ENCODE data around the gene BPIFB2. TPM values are rescaled to one million over a fixed set of nuclear protein-coding genes. Genes with fewer than 3 reads are reported as not detected.
"Not testable (repeated sequence)": the region's sequence is repeated elsewhere in the genome, so short reads cannot be mapped to it uniquely, and the experiment has no call there.

The BPIFB2 gene
- polyA plus RNA-seq, 1 donor (not counting 4 experiments of a cell fraction or from before 2014, with no cell fraction given): not detected

DNA sequence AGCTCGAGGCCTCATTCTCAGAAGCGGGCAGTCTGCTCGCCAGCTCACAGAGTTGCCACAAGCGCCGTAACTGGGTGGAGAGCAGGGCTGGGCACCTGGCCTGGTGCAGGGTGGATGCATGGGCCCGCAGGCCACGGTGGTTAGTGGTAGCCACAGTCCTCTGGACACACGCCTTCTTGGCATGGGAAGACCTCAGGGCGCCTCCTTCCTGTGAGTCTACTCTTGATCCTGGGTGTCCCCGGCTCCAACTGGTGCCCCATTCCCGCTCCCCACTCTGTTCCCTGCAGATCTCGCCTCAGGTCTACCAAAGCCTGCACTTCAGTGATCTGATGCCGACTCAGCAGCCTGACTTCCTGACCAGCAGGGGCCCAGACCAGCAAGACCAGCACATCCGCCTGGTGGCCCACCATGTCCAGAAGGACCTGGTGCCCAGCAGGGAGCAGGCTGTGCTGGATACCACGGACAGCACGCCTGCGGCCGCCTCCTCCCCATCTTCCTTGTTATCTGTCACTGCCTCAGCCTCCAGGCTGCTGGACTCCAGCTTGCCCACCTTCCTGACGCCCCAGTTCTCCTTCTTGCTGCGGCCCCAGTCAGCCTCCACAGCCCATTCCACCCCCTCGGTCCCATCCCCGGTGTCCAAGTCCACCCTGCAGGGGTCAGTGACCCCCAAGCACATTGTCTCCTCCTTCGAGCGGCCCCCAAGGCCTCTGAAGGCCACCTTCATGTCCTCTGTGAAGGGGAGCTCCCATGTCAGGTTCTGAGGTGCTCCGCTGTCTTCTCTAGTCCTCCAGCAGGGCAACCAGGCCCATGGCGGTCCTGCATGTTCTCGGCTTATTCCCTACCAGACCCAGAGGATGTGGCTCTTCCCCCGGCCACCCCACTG is 46.4 kb upstream of the BPIFB2 start:
- H3K4me3 ChIP-seq (ENCODE audit: control insufficient read depth in 2 of 3, extremely low read depth in 1 of 3, insufficient read depth in 2 of 3, low read depth in 1 of 3, low read length in 3 of 3): no peak overlapping the region
- H3K4me1 ChIP-seq (ENCODE audit: control insufficient read depth, extremely low read depth, insufficient read depth, low read length): no peaks in the 10 kb centered on the region
- dilution Hi-C loops (cut with MboI; ENCODE audit: extremely low pct_ligation_motif_present, low sequenced_read_pairs): no loop called here
- no peak overlapping the region for H3K4me2 ChIP-seq (ENCODE audit: control insufficient read depth, extremely low read depth, insufficient read depth, low read depth, low read length)
- no peak overlapping the region for H3K27ac ChIP-seq (ENCODE audit: control insufficient read depth, insufficient read depth, low read length)
- no peaks in the 10 kb centered on the region for H3K27me3 ChIP-seq (ENCODE audit: control insufficient read depth, extremely low read depth, insufficient read depth, low read length)
- no peak overlapping the region for H2AFZ ChIP-seq (ENCODE audit: control insufficient read depth, low read length)
- DNase-seq (ENCODE audit: low read depth, low spot score): no peak
- FAIRE-seq: no peak
- H3K9ac ChIP-seq (ENCODE audit: control insufficient read depth, extremely low read depth, insufficient read depth, low read length): no peak overlapping the region
- no peaks in the 10 kb centered on the region for H3K36me3 ChIP-seq (ENCODE audit: control insufficient read depth in 2 of 2, extremely low read depth in 1 of 2, insufficient read depth in 2 of 2, low read length in 2 of 2)
- H3K9me3 ChIP-seq (ENCODE audit: control insufficient read depth, low read depth, low read length): no peaks in the 10 kb centered on the region
- no peaks in the 10 kb centered on the region for H3K9me1 ChIP-seq (ENCODE audit: control insufficient read depth, extremely low read depth, insufficient read depth, low read length)
- H4K20me1 ChIP-seq (ENCODE audit: control insufficient read depth, extremely low read depth, insufficient read depth, low read length): no peaks in the 10 kb centered on the region
- no peaks in the 10 kb centered on the region for H3K79me2 ChIP-seq (ENCODE audit: control insufficient read depth, insufficient read depth, low read length)
- TF ChIP-seq, protein P1, sequence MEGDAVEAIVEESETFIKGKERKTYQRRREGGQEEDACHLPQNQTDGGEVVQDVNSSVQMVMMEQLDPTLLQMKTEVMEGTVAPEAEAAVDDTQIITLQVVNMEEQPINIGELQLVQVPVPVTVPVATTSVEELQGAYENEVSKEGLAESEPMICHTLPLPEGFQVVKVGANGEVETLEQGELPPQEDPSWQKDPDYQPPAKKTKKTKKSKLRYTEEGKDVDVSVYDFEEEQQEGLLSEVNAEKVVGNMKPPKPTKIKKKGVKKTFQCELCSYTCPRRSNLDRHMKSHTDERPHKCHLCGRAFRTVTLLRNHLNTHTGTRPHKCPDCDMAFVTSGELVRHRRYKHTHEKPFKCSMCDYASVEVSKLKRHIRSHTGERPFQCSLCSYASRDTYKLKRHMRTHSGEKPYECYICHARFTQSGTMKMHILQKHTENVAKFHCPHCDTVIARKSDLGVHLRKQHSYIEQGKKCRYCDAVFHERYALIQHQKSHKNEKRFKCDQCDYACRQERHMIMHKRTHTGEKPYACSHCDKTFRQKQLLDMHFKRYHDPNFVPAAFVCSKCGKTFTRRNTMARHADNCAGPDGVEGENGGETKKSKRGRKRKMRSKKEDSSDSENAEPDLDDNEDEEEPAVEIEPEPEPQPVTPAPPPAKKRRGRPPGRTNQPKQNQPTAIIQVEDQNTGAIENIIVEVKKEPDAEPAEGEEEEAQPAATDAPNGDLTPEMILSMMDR (optimal IDR thresholded peaks at IDR 0.05 in 1 of 3, IDR thresholded peaks at IDR 0.05 in 1 of 3, conservative IDR thresholded peaks at IDR 0.05 in 1 of 3; ENCODE audit: extremely low read depth in 1 of 3, insufficient read depth in 2 of 3, low read length in 3 of 3): no peak
- TF ChIP-seq EZH2 (IDR thresholded peaks at IDR 0.05; ENCODE audit: low read length): no peak

DNA sequence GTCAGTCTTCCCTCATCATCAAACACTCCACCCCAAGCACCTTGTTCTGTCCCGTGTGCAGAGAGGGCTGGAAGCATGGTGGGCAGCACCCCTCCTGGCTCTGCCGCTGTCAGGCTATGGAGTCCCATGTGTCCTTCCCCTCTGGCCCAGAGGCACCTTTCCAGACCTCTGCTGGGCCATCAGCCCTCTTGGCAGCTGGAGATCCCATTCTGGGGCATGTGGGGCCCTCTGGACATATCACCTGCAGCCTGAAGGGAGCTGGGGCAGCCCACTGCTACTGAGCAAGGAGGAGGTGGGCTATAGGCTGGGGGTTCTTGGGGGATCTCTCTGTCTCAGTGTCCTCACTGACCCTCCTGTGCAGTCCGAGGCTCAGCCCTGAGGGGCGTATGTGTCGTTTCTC is 45.5 kb upstream of the BPIFB2 start:
- no peaks in the 10 kb centered on the region for H4K20me1 ChIP-seq (ENCODE audit: control insufficient read depth, extremely low read depth, insufficient read depth, low read length)
- no peak overlapping the region for H2AFZ ChIP-seq (ENCODE audit: control insufficient read depth, low read length)
- no peaks in the 10 kb centered on the region for H3K79me2 ChIP-seq (ENCODE audit: control insufficient read depth, insufficient read depth, low read length)
- dilution Hi-C loops (cut with MboI; ENCODE audit: extremely low pct_ligation_motif_present, low sequenced_read_pairs): no loop called here
- FAIRE-seq: no peak
- no peak for DNase-seq (ENCODE audit: low read depth, low spot score)
- TF ChIP-seq, protein P1 (optimal IDR thresholded peaks at IDR 0.05 in 1 of 3, IDR thresholded peaks at IDR 0.05 in 1 of 3, conservative IDR thresholded peaks at IDR 0.05 in 1 of 3; ENCODE audit: extremely low read depth in 1 of 3, insufficient read depth in 2 of 3, low read length in 3 of 3): no peak
- TF ChIP-seq EZH2 (IDR thresholded peaks at IDR 0.05; ENCODE audit: low read length): no peak
- no peaks in the 10 kb centered on the region for H3K4me1 ChIP-seq (ENCODE audit: control insufficient read depth, extremely low read depth, insufficient read depth, low read length)
- H3K27ac ChIP-seq (ENCODE audit: control insufficient read depth, insufficient read depth, low read length): no peak overlapping the region
- H3K9me3 ChIP-seq (ENCODE audit: control insufficient read depth, low read depth, low read length): no peaks in the 10 kb centered on the region
- H3K4me3 ChIP-seq (ENCODE audit: control insufficient read depth in 2 of 3, extremely low read depth in 1 of 3, insufficient read depth in 2 of 3, low read depth in 1 of 3, low read length in 3 of 3): no peak overlapping the region
- no peaks in the 10 kb centered on the region for H3K9me1 ChIP-seq (ENCODE audit: control insufficient read depth, extremely low read depth, insufficient read depth, low read length)
- no peaks in the 10 kb centered on the region for H3K27me3 ChIP-seq (ENCODE audit: control insufficient read depth, extremely low read depth, insufficient read depth, low read length)
- H3K4me2 ChIP-seq (ENCODE audit: control insufficient read depth, extremely low read depth, insufficient read depth, low read depth, low read length): no peak overlapping the region
- H3K36me3 ChIP-seq (ENCODE audit: control insufficient read depth in 2 of 2, extremely low read depth in 1 of 2, insufficient read depth in 2 of 2, low read length in 2 of 2): no peaks in the 10 kb centered on the region
- no peak overlapping the region for H3K9ac ChIP-seq (ENCODE audit: control insufficient read depth, extremely low read depth, insufficient read depth, low read length)

DNA sequence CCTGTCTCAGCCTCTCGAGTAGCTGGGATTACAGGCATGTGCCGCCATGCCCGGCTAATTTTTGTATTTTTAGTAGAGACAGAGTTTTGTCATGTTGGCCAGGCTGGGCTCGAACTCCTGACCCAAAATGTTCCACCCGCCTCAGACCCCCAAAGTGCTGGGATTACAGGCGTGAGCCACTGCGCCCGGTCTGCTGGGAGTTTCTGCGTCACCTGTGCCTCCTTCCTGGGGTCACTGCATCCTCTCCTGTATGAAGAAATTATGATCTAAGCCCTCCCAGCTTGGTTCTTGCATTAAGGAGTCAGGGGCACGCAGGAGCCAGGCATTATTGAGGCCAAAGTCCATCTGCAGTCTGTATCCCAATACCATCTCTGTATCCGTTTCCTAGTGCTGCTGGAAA is 44.9 kb upstream of the BPIFB2 start:
- H3K9me1 ChIP-seq (ENCODE audit: control insufficient read depth, extremely low read depth, insufficient read depth, low read length); H2AFZ ChIP-seq (ENCODE audit: control insufficient read depth, low read length); FAIRE-seq; H4K20me1 ChIP-seq (ENCODE audit: control insufficient read depth, extremely low read depth, insufficient read depth, low read length); H3K9ac ChIP-seq (ENCODE audit: control insufficient read depth, extremely low read depth, insufficient read depth, low read length); H3K27ac ChIP-seq (ENCODE audit: control insufficient read depth, insufficient read depth, low read length); H3K4me1 ChIP-seq (ENCODE audit: control insufficient read depth, extremely low read depth, insufficient read depth, low read length); H3K79me2 ChIP-seq (ENCODE audit: control insufficient read depth, insufficient read depth, low read length); dilution Hi-C loops (cut with MboI; ENCODE audit: extremely low pct_ligation_motif_present, low sequenced_read_pairs); H3K36me3 ChIP-seq (ENCODE audit: control insufficient read depth in 2 of 2, extremely low read depth in 1 of 2, insufficient read depth in 2 of 2, low read length in 2 of 2); H3K4me3 ChIP-seq (ENCODE audit: control insufficient read depth in 2 of 3, extremely low read depth in 1 of 3, insufficient read depth in 2 of 3, low read depth in 1 of 3, low read length in 3 of 3); H3K4me2 ChIP-seq (ENCODE audit: control insufficient read depth, extremely low read depth, insufficient read depth, low read depth, low read length); DNase-seq (ENCODE audit: low read depth, low spot score); H3K27me3 ChIP-seq (ENCODE audit: control insufficient read depth, extremely low read depth, insufficient read depth, low read length); H3K9me3 ChIP-seq (ENCODE audit: control insufficient read depth, low read depth, low read length): not testable (repeated sequence)

All from keratinocyte (primary cell).